ENCODE measurements around the gene TCTN1.

The TCTN1 gene

GRCh38 chr12:110637869-110638441, 24.0 kb downstream of the TCTN1 start:
- H3K9ac ChIP-seq (ENCODE audit: low read depth, low read length), result no peak overlapping the region
- H3K4me1 ChIP-seq (ENCODE audit: insufficient read depth, low read length), result no peaks in the 10 kb centered on the region
- no peak for TF ChIP-seq CTCF (IDR thresholded peaks at IDR 0.05; ENCODE audit: borderline replicate concordance, extremely low read depth, low read length, poor library complexity, severe bottlenecking)
- no peak for TF ChIP-seq EZH2 (IDR thresholded peaks at IDR 0.05; ENCODE audit: borderline replicate concordance, low read depth, low read length, severe bottlenecking)
- peak; percentile 19; the same call in 2 of the 3 replicates for ATAC-seq (ENCODE audit: insufficient read depth, low read depth)
- H3K4me3 ChIP-seq (ENCODE audit: low read depth in 1 of 2, low read length in 2 of 2), result no peak overlapping the region
- no peak overlapping the region for H3K4me2 ChIP-seq (ENCODE audit: insufficient read depth, low read length)
- H3K27me3 ChIP-seq (ENCODE audit: insufficient read depth, low read length, poor library complexity), result no peaks in the 10 kb centered on the region
- H3K27ac ChIP-seq (ENCODE audit: low read length), result no peak overlapping the region
- H3K36me3 ChIP-seq (ENCODE audit: insufficient read depth, low read length), result no peaks in the 10 kb centered on the region
- no peaks in the 10 kb centered on the region for H4K20me1 ChIP-seq (ENCODE audit: insufficient read depth, low read length)
- no peak for DNase-seq
- no peaks in the 10 kb centered on the region for H3K9me3 ChIP-seq (ENCODE audit: insufficient read depth, low read length, severe bottlenecking)
- no peaks in the 10 kb centered on the region for H3K79me2 ChIP-seq (ENCODE audit: insufficient read depth, low read length)
- H2AFZ ChIP-seq (ENCODE audit: low read depth, low read length), result no peak overlapping the region

GRCh38 chr12:110638796-110639195, 24.9 kb downstream of the TCTN1 start:
- no peaks in the 10 kb centered on the region for H3K79me2 ChIP-seq (ENCODE audit: insufficient read depth, low read length)
- DNase-seq (no peak), ATAC-seq (ENCODE audit: insufficient read depth, low read depth) (no peak)
- TF ChIP-seq CTCF (IDR thresholded peaks at IDR 0.05; ENCODE audit: borderline replicate concordance, extremely low read depth, low read length, poor library complexity, severe bottlenecking) (no peak), EZH2 (IDR thresholded peaks at IDR 0.05; ENCODE audit: borderline replicate concordance, low read depth, low read length, severe bottlenecking) (no peak)
- H3K9me3 ChIP-seq (ENCODE audit: insufficient read depth, low read length, severe bottlenecking), result no peaks in the 10 kb centered on the region
- H3K27me3 ChIP-seq (ENCODE audit: insufficient read depth, low read length, poor library complexity), result no peaks in the 10 kb centered on the region
- no peak overlapping the region for H3K4me2 ChIP-seq (ENCODE audit: insufficient read depth, low read length)
- H3K4me3 ChIP-seq (ENCODE audit: low read depth in 1 of 2, low read length in 2 of 2), result no peak overlapping the region
- H2AFZ ChIP-seq (ENCODE audit: low read depth, low read length), result no peak overlapping the region
- no peak overlapping the region for H3K27ac ChIP-seq (ENCODE audit: low read length)
- no peaks in the 10 kb centered on the region for H4K20me1 ChIP-seq (ENCODE audit: insufficient read depth, low read length)
- no peaks in the 10 kb centered on the region for H3K4me1 ChIP-seq (ENCODE audit: insufficient read depth, low read length)
- H3K36me3 ChIP-seq (ENCODE audit: insufficient read depth, low read length), result no peaks in the 10 kb centered on the region
- no peak overlapping the region for H3K9ac ChIP-seq (ENCODE audit: low read depth, low read length)

GRCh38 chr12:110639336-110640141, 25.6 kb downstream of the TCTN1 start:
- DNase-seq, result no peak
- Histone ChIP-seq H3K27me3 (ENCODE audit: insufficient read depth, low read length, poor library complexity) (no peaks in the 10 kb centered on the region), H3K9ac (ENCODE audit: low read depth, low read length) (no peak overlapping the region), H3K79me2 (ENCODE audit: insufficient read depth, low read length) (no peaks in the 10 kb centered on the region), H3K4me2 (ENCODE audit: insufficient read depth, low read length) (no peak overlapping the region), H3K4me3 (ENCODE audit: low read depth in 1 of 2, low read length in 2 of 2) (no peak overlapping the region), H3K4me1 (ENCODE audit: insufficient read depth, low read length) (no peaks in the 10 kb centered on the region), H2AFZ (ENCODE audit: low read depth, low read length) (no peak overlapping the region), H3K36me3 (ENCODE audit: insufficient read depth, low read length) (no peaks in the 10 kb centered on the region), H4K20me1 (ENCODE audit: insufficient read depth, low read length) (no peaks in the 10 kb centered on the region), H3K9me3 (ENCODE audit: insufficient read depth, low read length, severe bottlenecking) (no peaks in the 10 kb centered on the region), H3K27ac (ENCODE audit: low read length) (no peak overlapping the region)
- TF ChIP-seq EZH2 (IDR thresholded peaks at IDR 0.05; ENCODE audit: borderline replicate concordance, low read depth, low read length, severe bottlenecking) (no peak), CTCF (IDR thresholded peaks at IDR 0.05; ENCODE audit: borderline replicate concordance, extremely low read depth, low read length, poor library complexity, severe bottlenecking) (no peak)
- ATAC-seq (ENCODE audit: insufficient read depth, low read depth), result no peak
